ENCODE data around the gene PGLYRP2.

- TF ChIP-seq EZH2 (IDR thresholded peaks at IDR 0.05; ENCODE audit: insufficient read depth, poor library complexity, severe bottlenecking) (no peak), EZH2phosphoT487 (IDR thresholded peaks at IDR 0.05; ENCODE audit: insufficient read depth, low read depth) (no peak)
Observed at GRCh38 chr19:15487038-15487437, 7.7 kb upstream of the PGLYRP2 start.
